Spleen (tissue), 7 donors: ENCODE measurements around the gene CD209.

Source experiments
- POLR2A ChIP-seq, 3 donors: fragments of 450-650 bp; IDR thresholded peaks; one replicate each; pipeline ENCODE4 v1.5.1; 2017; ENCODE audit warnings: antibody characterized with exemption in 3 of 3, mild to moderate bottlenecking in 1 of 3
- POLR2AphosphoS5 ChIP-seq, 3 donors: sonication (generic); formaldehyde crosslinking; IDR thresholded peaks; one replicate each; pipeline ENCODE4 v1.5.1; 2017; ENCODE audit warnings: antibody characterized with exemption in 3 of 3
- TF ChIP-seq, protein P1 (sequence below), 11 experiments: fragments of 200-600 bp in 7 of 11; fragments of 450-650 bp in 4 of 11; sonication (generic) in 4 of 11; IDR thresholded peaks in 8 of 11; conservative IDR thresholded peaks in 3 of 11; 1 replicate in 7 of 11; 2 replicates in 4 of 11; pipeline versions ENCODE4 v1.4.0 to v1.8.0; 2016 to 2021; ENCODE audit warnings: antibody characterized with exemption in 11 of 11, inconsistent platforms in 4 of 11, mild to moderate bottlenecking in 1 of 11
- donor health status: DM: no; HTN: no; CAD: no; lungs with moderate emphysema.
- donor health status: DM: no; HTN: no; CAD: no.
- donor health status: DM: no; HTN: no; CAD: no.

DNA sequence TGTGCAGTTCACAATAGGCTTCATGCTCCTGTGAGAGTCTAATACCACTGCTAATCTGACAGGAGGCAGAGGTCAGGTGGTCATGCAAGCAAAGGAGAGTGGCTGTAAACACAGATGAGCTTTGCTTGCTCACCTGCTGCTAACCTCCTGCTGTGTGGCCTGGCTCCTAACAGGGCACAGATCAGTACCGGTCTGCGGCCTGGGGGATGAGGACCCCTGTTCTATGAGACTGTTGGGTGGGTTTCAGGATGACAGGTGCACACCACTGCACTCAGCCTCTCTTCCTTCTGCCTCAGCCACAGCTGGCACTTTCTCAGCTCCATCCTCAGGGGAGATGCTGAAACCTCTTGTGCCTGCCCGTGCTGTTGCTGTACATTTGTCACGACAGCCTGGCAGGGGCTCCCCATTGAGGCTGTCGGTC is 25.1 kb downstream of the CD209 start:
- TF ChIP-seq POLR2A (IDR thresholded peaks at IDR 0.05): no peak
- TF ChIP-seq, protein P1, sequence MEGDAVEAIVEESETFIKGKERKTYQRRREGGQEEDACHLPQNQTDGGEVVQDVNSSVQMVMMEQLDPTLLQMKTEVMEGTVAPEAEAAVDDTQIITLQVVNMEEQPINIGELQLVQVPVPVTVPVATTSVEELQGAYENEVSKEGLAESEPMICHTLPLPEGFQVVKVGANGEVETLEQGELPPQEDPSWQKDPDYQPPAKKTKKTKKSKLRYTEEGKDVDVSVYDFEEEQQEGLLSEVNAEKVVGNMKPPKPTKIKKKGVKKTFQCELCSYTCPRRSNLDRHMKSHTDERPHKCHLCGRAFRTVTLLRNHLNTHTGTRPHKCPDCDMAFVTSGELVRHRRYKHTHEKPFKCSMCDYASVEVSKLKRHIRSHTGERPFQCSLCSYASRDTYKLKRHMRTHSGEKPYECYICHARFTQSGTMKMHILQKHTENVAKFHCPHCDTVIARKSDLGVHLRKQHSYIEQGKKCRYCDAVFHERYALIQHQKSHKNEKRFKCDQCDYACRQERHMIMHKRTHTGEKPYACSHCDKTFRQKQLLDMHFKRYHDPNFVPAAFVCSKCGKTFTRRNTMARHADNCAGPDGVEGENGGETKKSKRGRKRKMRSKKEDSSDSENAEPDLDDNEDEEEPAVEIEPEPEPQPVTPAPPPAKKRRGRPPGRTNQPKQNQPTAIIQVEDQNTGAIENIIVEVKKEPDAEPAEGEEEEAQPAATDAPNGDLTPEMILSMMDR (IDR thresholded peaks at IDR 0.05 in 8 of 11, conservative IDR thresholded peaks at IDR 0.05 in 3 of 11): no peak
- no peak for TF ChIP-seq POLR2AphosphoS5 (IDR thresholded peaks at IDR 0.05)
